AG10803 (cell line): ENCODE data around the gene B3GNT9.

ENCODE experiments used
- DNase-seq: peaks from one replicate; pipeline ENCODE4 v3.0.0; 2010; ENCODE audit warnings: low read depth
- H3K4me3 ChIP-seq: 2 replicates; pipeline ENCODE4 v1.5.1; 2011; ENCODE audit warnings: mild to moderate bottlenecking, low read length, control low read depth
- CTCF ChIP-seq: conservative IDR thresholded peaks from 2 replicates; pipeline ENCODE4 v1.5.1; 2011; ENCODE audit warnings: mild to moderate bottlenecking, low read length, control low read depth, inconsistent platforms

The B3GNT9 gene

GRCh38 chr16:67157106-67157748 lies 6.4 kb upstream of the B3GNT9 start:
- TF ChIP-seq CTCF: no peak
- DNase-seq: no peak
- H3K4me3 ChIP-seq: no peak overlapping the region

GRCh38 chr16:67156143-67156844 lies 5.5 kb upstream of the B3GNT9 start:
- no peak for TF ChIP-seq CTCF
- no peak overlapping the region for H3K4me3 ChIP-seq
- DNase-seq: no peak

- peak overlapping the region; percentile 35 for H3K4me3 ChIP-seq
- peak; percentile 64 for DNase-seq
- peak; percentile 61 for TF ChIP-seq CTCF
Observed at GRCh38 chr16:67155295-67156142, 4.7 kb upstream of the B3GNT9 start.

GRCh38 chr16:67154578-67155294 lies 3.9 kb upstream of the B3GNT9 start:
- TF ChIP-seq CTCF: no peak
- DNase-seq: no peak
- peak overlapping the region; percentile 35 for H3K4me3 ChIP-seq

- TF ChIP-seq CTCF: no peak
- no peak for DNase-seq
- H3K4me3 ChIP-seq: peak overlapping the region; percentile 69
Observed at GRCh38 chr16:67151431-67152097, 766 bp upstream of the B3GNT9 start.

- peak overlapping the region; percentile 69 for H3K4me3 ChIP-seq
- 0 out of 2 replicates have a peak, but pooled peaks have one; percentile 8 for TF ChIP-seq CTCF
- peak; percentile 67 for DNase-seq
Observed at GRCh38 chr16:67150047-67150832, 558 bp downstream of the B3GNT9 start.
